T-helper 2 cell treated with Interferon-gamma antibody and Interleukin-4, amounts not matched to agents 100 ng/mL and 5 ng/mL, for 36 hours (primary cell): ENCODE measurements around the gene PTPRM. TPM values are rescaled to one million over a fixed set of nuclear protein-coding genes. Genes with fewer than 3 reads are reported as not detected.

Source experiments
- intact Hi-C: fragments of 100-400 bp; cut with micrococcal nuclease; formaldehyde crosslinking; loops from one replicate; pipeline ENCODE4 v1.15.1; 2023
- total RNA-seq: library from RNA; stranded (reverse); gene quantifications from 2 replicates; pipeline ENCODE4 v1.2.3, GENCODE V29; 2022

PTPRM gene
- total RNA-seq: 4.2 and 6.9 TPM in 2 replicates

GRCh38 chr18:7566567-7567473 lies at the start of gene PTPRM:
Gene PTPRM (plus strand): TSS chr18:7567316. CDS start chr18:7567819, 503 bp downstream.
- intact Hi-C loops: no loop called here

DNA sequence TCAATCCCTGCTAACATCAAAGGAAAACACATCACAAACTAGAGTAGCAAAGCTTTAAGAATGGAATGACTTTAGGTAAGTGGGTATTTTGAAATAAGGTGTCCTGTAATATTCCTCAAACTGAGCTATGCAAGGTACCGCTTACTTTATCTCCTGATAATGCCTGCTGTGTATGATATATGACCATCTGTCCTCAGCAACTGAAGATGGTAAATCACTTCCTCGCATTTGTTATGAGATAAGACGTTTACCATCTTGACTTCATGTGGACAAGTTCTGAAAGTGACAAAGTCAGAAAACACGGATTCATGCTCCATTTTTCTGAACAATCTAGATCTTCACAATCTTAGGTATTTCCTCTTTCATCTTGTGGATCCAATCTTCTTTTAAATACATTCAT lies 49.3 kb upstream of the PTPRM start:
- intact Hi-C loops: no loop called here

DNA sequence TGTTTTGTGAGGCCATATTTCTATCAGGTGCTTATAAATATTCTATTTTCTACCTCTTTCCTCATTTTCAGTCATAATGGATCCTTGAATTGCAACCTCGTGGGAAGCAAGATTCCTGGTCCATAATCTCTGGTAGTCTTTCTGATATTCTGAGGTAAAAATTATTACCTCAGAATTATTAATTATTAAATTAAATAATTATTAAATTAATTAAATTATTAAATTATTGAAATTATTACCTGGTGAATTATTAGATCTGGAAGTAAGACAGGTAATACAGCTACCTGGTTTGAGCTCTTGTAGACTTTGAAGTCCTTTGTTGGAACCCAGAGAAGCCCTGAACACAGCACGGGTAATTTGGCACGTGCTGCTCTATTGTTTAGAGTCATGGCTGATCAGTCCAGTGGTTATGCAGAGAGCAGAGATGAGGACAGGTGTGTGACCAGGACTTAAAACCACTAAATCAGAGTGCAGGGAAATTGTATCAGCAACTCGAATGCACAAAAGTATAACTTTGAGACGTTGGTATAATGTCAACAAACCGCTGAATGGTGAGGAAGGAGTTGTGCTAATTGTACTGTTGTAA lies 46.8 kb upstream of the PTPRM start:
- intact Hi-C loops: no loop called here

- intact Hi-C loops: no loop called here
Measured at GRCh38 chr18:7521226-7521856, 45.8 kb upstream of the PTPRM start.

DNA sequence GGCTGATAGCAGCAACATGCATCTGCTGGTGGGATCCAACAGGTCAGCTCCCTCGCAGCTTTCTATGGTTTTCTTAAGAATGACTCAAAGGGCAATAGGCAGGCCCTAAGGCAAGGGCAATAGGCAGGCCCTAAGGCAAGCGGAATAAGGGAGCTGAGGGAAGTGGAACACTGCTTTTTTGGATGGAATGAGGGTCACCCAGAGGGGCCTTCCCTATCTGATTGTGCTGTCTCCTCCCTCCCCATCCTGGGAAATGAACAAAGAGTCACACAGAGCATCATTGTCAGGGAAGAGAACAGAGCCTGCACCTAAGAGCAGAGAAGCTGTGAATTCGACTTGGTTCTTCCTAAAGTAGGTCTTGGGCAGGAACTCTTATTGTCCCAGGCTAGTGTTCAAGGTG lies 43.3 kb upstream of the PTPRM start:
- intact Hi-C loops: no loop called here

- intact Hi-C loops: no loop called here
Measured at GRCh38 chr18:7524786-7525185, 42.3 kb upstream of the PTPRM start.

DNA sequence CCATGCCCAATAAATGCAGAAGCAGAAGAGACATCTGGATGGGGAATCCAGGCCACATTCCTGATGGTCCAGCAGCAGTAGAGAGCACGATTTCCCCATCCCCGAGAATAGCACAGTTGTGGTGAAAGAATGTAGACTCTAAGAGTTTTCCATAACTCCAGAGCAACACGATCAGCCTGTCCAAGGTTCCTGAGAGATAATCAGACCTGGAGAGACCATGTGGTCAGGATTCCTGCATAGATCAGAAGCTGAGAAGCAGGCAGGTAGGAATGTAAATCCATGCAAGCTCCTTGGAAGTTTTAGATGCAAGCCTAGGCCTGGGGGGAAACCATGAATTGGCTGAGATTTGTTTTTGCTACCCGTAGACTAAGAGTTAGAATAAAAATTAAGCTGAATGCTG lies 34.2 kb upstream of the PTPRM start:
- intact Hi-C loops: no loop called here

GRCh38 chr18:7535436-7536205 lies 31.5 kb upstream of the PTPRM start:
- intact Hi-C loops: no loop called here

DNA sequence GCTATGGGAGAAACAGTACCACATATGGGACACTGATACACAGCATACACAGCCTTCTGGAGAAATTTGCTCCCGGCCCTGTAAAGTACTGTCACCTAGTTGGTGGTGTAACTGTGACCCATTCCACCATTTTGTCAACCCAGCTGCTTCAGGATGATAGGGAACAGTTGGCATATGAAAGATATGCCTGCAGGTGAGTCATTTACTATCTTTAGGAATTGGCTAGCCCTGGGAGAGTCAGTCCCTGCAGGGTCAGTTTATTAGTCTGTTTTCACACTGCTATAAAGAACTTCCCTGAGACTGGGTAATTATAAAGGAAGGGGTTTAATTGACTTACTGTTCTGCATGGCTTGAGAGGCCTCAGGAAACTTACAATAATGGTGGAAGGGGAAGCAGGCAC lies 30.0 kb upstream of the PTPRM start:
- intact Hi-C loops: no loop called here

GRCh38 chr18:7541835-7542234 lies 25.3 kb upstream of the PTPRM start:
- intact Hi-C loops: no loop called here

DNA sequence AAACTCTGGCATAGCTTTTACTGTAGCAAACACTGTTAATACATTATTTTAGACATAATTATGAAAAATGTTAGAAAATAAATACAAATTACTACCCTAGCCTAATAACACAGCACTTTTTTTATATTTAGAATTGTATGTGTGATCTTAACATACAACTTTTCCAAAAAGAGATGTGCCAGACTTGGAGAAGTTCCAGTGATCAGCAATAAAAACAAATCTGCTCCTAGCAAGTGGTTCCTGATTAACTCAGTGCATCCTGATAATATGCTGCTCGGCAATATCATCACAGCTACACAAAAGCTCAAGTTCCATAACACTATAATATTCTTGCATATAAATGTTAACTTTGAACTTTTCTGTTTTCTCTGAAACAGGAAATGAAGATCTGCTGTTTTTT lies 22.4 kb upstream of the PTPRM start:
- intact Hi-C loops: no loop called here

GRCh38 chr18:7545734-7546133 lies 21.4 kb upstream of the PTPRM start:
- intact Hi-C loops: no loop called here

DNA sequence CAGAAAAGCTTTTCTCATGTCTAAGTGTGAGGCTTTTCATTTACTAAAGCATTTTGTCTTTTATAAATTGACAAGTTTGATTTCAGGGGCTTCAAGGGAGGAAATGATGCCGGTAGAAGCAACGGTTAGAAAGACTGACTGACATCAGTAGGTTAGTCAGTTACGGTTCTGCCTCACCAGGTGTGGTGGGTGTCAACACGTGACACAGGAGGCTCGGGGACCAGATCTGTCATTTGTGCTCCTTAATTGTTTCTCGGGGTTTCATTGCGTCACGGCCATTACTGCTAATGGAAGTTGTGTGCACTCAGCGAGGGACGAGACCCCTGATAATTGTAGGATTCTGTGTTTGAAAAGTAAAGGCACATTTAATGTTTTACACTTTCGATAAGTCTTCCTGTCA lies 18.9 kb upstream of the PTPRM start:
- intact Hi-C loops: no loop called here

- intact Hi-C loops: no loop called here
Measured at GRCh38 chr18:7548721-7549120, 18.4 kb upstream of the PTPRM start.

DNA sequence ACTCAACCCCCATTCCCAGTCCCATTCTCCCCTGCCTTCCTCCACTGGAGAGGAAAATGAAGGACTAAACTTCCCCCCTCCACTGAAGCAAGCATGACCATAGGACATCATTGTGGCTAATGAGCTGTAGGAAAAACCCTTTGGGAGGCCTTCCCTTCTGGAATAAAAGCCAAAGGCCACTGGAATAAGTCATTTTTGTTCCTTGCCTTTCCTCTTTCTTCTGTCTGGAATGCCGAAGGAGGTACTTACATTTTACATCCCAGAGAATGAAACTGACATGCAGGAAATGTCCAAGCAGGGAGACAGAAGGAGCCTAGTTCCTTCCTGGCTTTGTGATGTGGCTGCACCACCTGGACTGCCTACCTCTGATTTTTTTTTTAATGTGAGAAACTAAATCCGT lies 9.1 kb upstream of the PTPRM start:
- intact Hi-C loops: no loop called here

DNA sequence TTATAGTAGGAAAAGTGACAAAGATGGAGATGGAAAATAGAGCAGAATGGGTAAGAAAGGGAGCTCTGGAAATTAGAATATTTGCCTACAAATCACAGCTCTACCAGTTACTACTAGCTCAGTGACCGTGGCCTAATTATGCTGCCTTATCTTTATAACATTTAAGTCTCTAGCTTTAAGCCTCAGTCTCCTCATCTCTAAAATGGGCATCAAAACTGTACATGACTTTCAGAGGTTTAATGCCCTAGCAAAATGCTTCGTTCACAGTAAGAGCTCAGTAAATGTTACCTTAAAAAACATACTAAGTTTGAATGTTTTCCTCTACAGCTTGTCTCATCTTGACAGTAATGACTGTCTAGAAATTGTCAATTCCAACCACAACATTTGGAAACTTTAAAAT lies 8.3 kb upstream of the PTPRM start:
- intact Hi-C loops: no loop called here

DNA sequence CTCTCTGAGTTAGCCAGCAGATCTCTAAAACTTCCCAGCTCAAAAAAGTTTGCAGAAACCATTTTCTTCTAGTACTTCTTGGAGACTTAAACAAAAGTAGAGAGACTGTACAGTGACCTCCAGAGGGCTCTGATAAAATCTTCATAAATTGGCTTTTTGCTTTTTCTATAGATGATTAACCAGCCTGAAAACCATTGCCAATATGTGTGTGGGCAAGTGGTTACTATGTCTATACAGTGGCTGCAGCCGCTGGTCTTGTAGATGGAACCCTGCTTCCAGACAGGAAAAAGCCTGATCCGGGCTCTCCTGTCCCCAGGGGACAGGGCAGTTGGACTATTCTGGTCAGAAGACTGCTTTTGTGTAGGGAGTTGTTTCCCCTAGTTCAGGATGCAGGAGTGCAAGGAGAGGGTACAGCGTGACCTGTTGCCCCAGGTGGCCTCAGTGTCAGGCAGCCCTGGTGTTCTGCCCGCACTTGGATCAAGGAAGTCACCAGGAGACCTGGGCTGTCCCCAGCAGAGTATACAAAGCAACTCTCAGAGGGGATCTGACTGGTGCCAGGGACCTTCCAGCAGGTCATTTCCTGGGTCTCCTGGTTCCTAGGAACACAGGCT lies 7.3 kb upstream of the PTPRM start:
- intact Hi-C loops: no loop called here

DNA sequence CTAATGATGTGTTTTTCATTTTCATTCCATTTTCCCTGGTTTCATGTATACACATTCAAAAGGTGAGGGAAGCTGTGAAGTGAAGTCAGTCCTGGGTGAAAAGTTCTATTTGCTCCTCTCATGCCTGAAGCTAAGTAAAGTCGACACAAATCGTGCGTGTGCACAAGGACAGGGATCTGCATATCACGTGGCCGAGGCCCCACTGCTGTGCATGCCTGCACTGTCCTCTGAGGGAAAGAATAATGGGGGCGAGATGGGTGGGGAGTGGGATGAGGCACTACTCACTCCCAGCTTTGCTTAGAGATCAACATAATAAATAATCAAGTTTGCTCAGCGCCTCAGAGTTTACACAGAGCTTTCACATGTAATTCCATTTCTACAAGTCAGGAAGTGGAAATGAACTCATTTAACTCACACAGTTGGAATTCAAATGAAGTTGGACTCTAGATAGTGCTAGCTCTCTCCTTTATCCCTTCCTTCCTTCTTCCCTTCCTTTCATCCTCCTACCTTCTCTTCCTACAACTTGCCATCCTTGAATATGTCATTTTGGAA lies 5.1 kb upstream of the PTPRM start:
- intact Hi-C loops: no loop called here

DNA sequence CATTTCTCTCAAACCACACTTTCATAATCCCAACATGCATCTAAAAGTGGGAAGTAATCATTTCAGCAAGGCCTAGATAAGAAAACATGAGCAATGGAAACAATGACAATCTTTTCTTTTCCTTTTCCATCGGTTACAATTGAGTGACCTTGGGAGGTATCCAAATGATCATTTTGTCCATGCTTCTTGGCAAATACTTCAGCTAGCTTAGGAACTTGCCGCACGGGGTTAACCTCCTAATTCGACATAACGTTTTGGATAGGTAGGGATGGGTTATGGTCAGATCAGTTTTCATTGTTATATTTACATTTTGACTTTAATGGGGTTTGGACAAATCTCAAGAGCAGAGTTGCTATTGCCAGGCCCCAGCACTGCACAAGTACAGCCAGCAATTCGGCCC lies 4.6 kb upstream of the PTPRM start:
- intact Hi-C loops: no loop called here

- intact Hi-C loops: no loop called here
Measured at GRCh38 chr18:7565677-7566076, 1.4 kb upstream of the PTPRM start.

DNA sequence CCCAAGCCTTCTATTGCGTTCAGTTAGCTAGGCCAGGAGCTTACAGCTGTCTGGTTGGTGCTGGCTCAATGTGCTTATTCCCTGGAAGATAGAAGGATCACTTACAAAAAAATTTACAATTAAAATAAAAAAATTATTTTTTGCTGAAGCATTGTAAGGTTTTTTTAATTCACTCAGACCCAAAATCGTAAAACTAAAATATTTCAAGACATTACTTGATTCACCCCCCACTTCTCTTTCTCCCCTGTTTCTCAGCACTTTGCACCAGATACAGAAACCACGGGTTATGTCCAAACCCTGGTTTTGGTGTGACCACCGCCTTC lies 911 bp upstream of the PTPRM start:
- intact Hi-C loops: no loop called here
